BJ (cell line): ENCODE data around the gene SLIT3. TPM values are rescaled to one million over a fixed set of nuclear protein-coding genes. Genes with fewer than 3 reads are reported as not detected.

Experiments
- CTCF ChIA-PET: fragments of 350-600 bp; formaldehyde crosslinking; extraction: SDS; loops from one replicate; lab custom pipeline; 2021; ENCODE audit warnings: antibody characterized with exemption, inconsistent platforms; lab: Yijun Ruan, JAX
- POLR2A ChIA-PET: fragments of 300-600 bp; sonication (Branson Sonifier 250); formaldehyde crosslinking; extraction: SDS; loops from one replicate; lab custom pipeline; 2021; ENCODE audit warnings: antibody characterized with exemption; lab: Charles Lee
- DNase-seq: peaks from one replicate; pipeline ENCODE4 v3.0.0-alpha.2; 2011; ENCODE audit warnings: low read depth
- H3K27me3 ChIP-seq: 2 replicates; pipeline ENCODE4 v1.6.0; 2011; ENCODE audit warnings: low read length; ENCODE audit not compliant: control insufficient read depth, insufficient read depth
- H3K36me3 ChIP-seq: 2 replicates; pipeline ENCODE4 v1.5.1; 2011; ENCODE audit warnings: low read length; ENCODE audit not compliant: control insufficient read depth, insufficient read depth
- H3K4me3 ChIP-seq: 2 replicates; pipeline ENCODE4 v1.5.1; 2011; ENCODE audit warnings: low read depth, mild to moderate bottlenecking, control low read depth, low read length
- polyA plus RNA-seq: library from polyadenylated mRNA; depleted of rRNA; stranded (reverse); fragments of >200 nt; gene quantifications from 2 replicates; pipeline ENCODE4 v1.2.3, GENCODE V29; 2011
- TF ChIP-seq, protein P1 (sequence below): IDR thresholded peaks from 2 replicates; pipeline ENCODE4 v1.5.1; 2011; ENCODE audit warnings: low read depth, mild to moderate bottlenecking, control low read depth, inconsistent platforms, low read length, moderate library complexity; ENCODE audit not compliant: insufficient read depth

Gene SLIT3
- polyA plus RNA-seq, 1 experiment: 26.8 TPM

DNA sequence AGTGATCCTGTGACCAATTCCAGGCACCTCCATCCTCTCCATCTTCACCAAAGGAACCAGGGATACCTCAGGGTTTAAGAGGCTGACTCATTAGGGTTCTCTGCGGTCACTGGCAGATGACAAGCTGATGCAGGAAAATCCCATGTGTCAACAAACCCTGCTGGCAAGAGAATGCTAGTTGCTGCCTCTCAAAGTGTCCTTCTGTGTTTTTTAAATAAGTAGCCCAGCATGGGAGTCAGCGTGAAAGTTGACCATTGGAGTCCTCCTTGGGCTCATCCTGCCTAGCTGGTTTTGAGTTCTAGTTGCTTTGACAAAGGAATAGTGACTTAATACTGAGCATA, 200.2 kb downstream of the SLIT3 start:
- H3K27me3 ChIP-seq: no peaks in the 10 kb centered on the region; the same call in 1 of the 2 replicates
- TF ChIP-seq, protein P1, sequence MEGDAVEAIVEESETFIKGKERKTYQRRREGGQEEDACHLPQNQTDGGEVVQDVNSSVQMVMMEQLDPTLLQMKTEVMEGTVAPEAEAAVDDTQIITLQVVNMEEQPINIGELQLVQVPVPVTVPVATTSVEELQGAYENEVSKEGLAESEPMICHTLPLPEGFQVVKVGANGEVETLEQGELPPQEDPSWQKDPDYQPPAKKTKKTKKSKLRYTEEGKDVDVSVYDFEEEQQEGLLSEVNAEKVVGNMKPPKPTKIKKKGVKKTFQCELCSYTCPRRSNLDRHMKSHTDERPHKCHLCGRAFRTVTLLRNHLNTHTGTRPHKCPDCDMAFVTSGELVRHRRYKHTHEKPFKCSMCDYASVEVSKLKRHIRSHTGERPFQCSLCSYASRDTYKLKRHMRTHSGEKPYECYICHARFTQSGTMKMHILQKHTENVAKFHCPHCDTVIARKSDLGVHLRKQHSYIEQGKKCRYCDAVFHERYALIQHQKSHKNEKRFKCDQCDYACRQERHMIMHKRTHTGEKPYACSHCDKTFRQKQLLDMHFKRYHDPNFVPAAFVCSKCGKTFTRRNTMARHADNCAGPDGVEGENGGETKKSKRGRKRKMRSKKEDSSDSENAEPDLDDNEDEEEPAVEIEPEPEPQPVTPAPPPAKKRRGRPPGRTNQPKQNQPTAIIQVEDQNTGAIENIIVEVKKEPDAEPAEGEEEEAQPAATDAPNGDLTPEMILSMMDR: no peak
- CTCF ChIA-PET: no interaction called here
- POLR2A ChIA-PET: no interaction called here
- peak; percentile 44 for DNase-seq
- no peaks in the 10 kb centered on the region for H3K36me3 ChIP-seq
- no peak overlapping the region for H3K4me3 ChIP-seq

DNA sequence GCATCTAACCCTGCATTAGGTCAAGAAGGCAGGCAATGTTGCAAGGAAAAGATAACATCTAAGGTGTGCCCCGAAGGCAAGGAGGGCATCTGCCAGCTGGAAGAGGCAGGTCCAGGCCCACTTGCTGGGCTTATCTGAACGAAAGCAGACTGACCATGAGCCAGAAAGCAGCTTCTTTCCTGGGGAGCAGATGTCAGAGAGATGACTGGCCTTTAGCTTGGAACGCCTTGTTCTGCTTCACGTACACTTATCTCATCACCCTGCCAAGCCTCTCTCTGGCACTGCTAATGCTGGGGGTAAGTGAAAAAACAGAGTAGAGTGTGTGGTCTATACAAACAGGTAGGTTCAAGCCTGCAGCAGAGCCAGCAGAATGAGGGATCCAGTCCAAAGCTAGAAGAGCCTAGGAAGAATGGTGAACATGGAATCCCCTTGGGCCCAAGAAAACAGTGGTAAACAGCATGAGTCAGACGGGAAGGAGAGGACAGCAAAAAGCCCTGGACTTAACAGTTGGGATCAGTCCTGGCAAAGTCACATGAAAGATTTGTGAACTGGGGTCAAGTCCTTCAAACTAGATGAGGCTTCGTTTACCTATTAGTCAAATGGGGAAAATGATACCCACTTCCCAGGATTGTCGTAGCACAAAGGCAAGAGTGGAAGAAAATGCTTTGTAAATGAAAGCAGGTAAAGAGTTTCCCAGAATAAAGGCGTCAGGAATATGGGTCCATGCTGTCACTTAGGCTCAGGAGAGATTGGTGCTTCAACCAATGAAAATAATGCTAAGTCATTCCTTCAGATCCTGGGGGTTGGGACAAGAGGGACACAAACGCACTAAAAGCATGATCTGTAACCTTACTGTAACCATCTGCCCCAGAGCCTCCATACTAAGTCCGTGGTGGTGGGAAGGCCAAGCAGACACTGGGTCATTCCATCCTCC, 200.9 kb downstream of the SLIT3 start:
- no peak for DNase-seq
- ChIA-PET POLR2A (no interaction called here), CTCF (interaction anchor here (1.0 kb wide), 1 partner anchor 29 kb away, joined by 4 read pairs; no protein-coding TSS in a partner anchor)
- Histone ChIP-seq H3K27me3 (no peaks in the 10 kb centered on the region; the same call in 1 of the 2 replicates), H3K36me3 (no peaks in the 10 kb centered on the region), H3K4me3 (no peak overlapping the region)
- TF ChIP-seq, protein P1: no peak

DNA sequence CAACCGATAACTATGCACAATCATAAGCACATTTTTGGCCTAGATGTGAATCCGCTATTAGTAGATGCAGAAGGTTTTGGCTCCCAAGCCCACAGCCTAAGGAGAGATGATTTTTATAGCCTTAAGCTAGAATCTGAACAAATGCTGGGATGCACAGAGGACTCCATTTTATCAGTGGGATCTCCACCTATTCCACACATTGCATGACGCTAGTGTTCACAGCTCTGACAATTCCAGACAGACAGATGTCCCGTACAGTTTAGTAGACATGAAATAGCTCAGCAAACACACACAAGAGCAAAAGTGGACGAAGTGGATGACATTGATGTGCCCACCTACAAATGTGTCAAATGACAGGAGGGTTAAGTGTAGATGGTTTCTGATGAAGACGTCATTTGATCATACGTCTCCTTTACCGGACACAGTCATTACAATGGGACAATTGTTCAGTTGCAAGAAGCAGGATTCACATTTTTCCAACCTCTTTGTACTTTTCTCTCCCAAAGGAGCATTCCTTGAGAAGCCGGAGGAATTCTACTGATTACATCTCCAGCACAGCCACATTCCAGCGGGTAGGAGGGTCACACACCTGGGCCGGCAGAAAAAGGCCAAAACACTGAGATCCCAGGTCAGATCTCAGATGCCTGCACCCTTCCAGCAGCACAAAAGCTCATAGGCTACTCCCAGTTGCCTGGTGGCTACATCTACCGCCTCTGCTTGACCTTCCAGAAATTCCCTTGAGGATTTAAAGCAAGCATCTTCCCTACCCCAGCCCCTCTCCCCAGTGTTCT, 202.4 kb downstream of the SLIT3 start:
- no peak for DNase-seq
- Histone ChIP-seq H3K4me3 (no peak overlapping the region), H3K36me3 (no peaks in the 10 kb centered on the region), H3K27me3 (no peaks in the 10 kb centered on the region)
- CTCF ChIA-PET: interaction anchor here (1.0 kb wide), 1 partner anchor 20 kb away, joined by 3 read pairs; no protein-coding TSS in a partner anchor
- TF ChIP-seq, protein P1: no peak
- POLR2A ChIA-PET: no interaction called here

DNA sequence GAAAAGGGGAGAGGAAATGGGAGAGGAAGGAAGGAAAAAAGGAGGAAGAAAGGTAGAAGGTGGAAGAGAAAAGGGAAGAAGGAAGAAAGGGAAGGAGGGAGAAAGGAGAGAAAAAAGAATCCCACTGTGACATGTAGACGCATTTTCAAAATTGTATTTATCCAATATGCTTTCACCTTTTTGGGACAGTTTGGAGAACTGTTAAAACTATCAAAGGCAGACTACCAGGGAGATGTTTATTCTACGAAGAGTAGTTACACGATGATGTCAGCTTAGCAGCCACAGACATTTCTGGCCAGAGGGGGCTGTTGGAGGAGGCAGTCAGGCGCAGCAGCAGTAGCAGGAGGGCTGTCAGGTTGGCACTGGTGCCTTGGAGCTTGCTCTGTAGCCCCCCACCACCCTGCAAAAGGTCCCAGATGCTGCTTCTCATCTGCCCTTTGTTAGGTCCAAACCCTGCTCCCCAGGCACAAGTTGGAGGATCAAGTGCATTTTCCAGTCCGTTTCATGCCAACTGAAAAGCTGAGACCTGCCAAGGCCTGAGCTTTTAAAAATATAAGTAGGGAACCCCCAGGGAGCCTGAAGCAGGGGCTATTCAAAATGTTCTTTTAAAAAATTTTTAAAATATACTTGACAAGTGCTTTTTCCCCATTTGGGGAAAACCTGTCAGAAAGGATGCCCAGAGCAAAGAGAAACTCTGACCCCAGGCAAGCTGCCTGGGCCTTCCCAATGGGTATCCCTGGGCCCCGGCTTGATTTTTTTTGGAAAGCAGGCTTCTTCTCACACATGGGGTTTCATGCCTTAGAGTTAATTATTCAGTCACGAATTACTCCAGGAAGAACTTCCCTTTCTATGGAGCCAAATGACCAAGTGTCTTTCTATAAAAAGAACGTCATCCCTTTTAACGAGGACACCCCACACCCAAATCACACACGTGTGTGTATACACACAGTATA, 203.3 kb downstream of the SLIT3 start:
- CTCF ChIA-PET: interaction anchor here (1.0 to 1.2 kb wide), 2 partner anchors 17 to 21 kb away, joined by 3 read pairs; no protein-coding TSS in a partner anchor
- Histone ChIP-seq H3K4me3 (no peak overlapping the region), H3K36me3 (no peaks in the 10 kb centered on the region), H3K27me3 (no peaks in the 10 kb centered on the region)
- POLR2A ChIA-PET: interaction anchor here (0.6 kb wide), 1 partner anchor 189 kb away, joined by 4 read pairs; no protein-coding TSS in a partner anchor
- TF ChIP-seq, protein P1: peak; percentile 23; the same call in 1 of the 2 replicates
- DNase-seq: no peak
